ENCODE data around the gene GAREM1.

- TF ChIP-seq POLR2A (IDR thresholded peaks at IDR 0.05) (no peak), POLR2AphosphoS5 (IDR thresholded peaks at IDR 0.05) (no peak)
- TF ChIP-seq, protein P1, sequence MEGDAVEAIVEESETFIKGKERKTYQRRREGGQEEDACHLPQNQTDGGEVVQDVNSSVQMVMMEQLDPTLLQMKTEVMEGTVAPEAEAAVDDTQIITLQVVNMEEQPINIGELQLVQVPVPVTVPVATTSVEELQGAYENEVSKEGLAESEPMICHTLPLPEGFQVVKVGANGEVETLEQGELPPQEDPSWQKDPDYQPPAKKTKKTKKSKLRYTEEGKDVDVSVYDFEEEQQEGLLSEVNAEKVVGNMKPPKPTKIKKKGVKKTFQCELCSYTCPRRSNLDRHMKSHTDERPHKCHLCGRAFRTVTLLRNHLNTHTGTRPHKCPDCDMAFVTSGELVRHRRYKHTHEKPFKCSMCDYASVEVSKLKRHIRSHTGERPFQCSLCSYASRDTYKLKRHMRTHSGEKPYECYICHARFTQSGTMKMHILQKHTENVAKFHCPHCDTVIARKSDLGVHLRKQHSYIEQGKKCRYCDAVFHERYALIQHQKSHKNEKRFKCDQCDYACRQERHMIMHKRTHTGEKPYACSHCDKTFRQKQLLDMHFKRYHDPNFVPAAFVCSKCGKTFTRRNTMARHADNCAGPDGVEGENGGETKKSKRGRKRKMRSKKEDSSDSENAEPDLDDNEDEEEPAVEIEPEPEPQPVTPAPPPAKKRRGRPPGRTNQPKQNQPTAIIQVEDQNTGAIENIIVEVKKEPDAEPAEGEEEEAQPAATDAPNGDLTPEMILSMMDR (IDR thresholded peaks at IDR 0.05) = no peak
These were observed 175.1 kb downstream of the GAREM1 start for GRCh38 chr18:32295604-32296003.
